ENCODE data around the gene DGKZ. TPM values are rescaled to one million over a fixed set of nuclear protein-coding genes. Genes with fewer than 3 reads are reported as not detected.

The DGKZ gene
- total and polyA plus RNA-seq, 2 experiments from 2014 or later: 45.1 to 170 TPM

GRCh38 chr11:46333394-46333947 is 13.8 kb upstream of the DGKZ start (continued):
- TF ChIP-seq, protein P1, sequence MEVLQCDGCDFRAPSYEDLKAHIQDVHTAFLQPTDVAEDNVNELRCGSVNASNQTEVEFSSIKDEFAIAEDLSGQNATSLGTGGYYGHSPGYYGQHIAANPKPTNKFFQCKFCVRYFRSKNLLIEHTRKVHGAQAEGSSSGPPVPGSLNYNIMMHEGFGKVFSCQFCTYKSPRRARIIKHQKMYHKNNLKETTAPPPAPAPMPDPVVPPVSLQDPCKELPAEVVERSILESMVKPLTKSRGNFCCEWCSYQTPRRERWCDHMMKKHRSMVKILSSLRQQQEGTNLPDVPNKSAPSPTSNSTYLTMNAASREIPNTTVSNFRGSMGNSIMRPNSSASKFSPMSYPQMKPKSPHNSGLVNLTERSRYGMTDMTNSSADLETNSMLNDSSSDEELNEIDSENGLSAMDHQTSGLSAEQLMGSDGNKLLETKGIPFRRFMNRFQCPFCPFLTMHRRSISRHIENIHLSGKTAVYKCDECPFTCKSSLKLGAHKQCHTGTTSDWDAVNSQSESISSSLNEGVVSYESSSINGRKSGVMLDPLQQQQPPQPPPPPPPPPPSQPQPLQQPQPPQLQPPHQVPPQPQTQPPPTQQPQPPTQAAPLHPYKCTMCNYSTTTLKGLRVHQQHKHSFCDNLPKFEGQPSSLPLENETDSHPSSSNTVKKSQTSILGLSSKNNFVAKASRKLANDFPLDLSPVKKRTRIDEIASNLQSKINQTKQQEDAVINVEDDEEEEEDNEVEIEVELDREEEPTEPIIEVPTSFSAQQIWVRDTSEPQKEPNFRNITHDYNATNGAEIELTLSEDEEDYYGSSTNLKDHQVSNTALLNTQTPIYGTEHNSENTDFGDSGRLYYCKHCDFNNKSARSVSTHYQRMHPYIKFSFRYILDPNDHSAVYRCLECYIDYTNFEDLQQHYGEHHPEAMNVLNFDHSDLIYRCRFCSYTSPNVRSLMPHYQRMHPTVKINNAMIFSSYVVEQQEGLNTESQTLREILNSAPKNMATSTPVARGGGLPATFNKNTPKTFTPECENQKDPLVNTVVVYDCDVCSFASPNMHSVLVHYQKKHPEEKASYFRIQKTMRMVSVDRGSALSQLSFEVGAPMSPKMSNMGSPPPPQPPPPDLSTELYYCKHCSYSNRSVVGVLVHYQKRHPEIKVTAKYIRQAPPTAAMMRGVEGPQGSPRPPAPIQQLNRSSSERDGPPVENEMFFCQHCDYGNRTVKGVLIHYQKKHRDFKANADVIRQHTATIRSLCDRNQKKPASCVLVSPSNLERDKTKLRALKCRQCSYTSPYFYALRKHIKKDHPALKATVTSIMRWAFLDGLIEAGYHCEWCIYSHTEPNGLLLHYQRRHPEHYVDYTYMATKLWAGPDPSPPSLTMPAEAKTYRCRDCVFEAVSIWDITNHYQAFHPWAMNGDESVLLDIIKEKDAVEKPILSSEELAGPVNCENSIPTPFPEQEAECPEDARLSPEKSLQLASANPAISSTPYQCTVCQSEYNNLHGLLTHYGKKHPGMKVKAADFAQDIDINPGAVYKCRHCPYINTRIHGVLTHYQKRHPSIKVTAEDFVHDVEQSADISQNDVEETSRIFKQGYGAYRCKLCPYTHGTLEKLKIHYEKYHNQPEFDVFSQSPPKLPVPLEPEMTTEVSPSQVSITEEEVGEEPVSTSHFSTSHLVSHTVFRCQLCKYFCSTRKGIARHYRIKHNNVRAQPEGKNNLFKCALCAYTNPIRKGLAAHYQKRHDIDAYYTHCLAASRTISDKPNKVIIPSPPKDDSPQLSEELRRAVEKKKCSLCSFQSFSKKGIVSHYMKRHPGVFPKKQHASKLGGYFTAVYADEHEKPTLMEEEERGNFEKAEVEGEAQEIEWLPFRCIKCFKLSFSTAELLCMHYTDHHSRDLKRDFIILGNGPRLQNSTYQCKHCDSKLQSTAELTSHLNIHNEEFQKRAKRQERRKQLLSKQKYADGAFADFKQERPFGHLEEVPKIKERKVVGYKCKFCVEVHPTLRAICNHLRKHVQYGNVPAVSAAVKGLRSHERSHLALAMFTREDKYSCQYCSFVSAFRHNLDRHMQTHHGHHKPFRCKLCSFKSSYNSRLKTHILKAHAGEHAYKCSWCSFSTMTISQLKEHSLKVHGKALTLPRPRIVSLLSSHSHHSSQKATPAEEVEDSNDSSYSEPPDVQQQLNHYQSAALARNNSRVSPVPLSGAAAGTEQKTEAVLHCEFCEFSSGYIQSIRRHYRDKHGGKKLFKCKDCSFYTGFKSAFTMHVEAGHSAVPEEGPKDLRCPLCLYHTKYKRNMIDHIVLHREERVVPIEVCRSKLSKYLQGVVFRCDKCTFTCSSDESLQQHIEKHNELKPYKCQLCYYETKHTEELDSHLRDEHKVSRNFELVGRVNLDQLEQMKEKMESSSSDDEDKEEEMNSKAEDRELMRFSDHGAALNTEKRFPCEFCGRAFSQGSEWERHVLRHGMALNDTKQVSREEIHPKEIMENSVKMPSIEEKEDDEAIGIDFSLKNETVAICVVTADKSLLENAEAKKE (CRISPR knock-in tag; IDR thresholded peaks at IDR 0.05): no peak
- no peak for TF ChIP-seq NANOG (IDR thresholded peaks at IDR 0.05; ENCODE audit: borderline replicate concordance)
- TF ChIP-seq ZNF331 (CRISPR knock-in tag; IDR thresholded peaks at IDR 0.05; ENCODE audit: low read depth): no peak
- no peak for TF ChIP-seq JUNB (IDR thresholded peaks at IDR 0.05; ENCODE audit: unreplicated experiment)
- TF ChIP-seq ZNF114 (CRISPR knock-in tag; IDR thresholded peaks at IDR 0.05): no peak
- peak; percentile 55 for TF ChIP-seq CREB1 (CRISPR knock-in tag; IDR thresholded peaks at IDR 0.05; ENCODE audit: low read depth)
- no peak for TF ChIP-seq REST (IDR thresholded peaks at IDR 0.05; ENCODE audit: unreplicated experiment)
- TF ChIP-seq POLR2AphosphoS5 (IDR thresholded peaks at IDR 0.05; ENCODE audit: low read depth): 0 out of 2 replicates have a peak, but pooled peaks have one; percentile 6
- TF ChIP-seq STAT1 (IDR thresholded peaks at IDR 0.05; ENCODE audit: unreplicated experiment): no peak

Data from GM23338 (cell line).